HG03558 (cell line): ENCODE results near the gene ARHGAP4.

ENCODE experiments used
- ATAC-seq: cut with Tn5 transposase; IDR thresholded peaks from one replicate; pipeline ENCODE4 v1.9.1; 2021; ENCODE audit warnings: moderate number of reproducible peaks; ENCODE audit not compliant: unreplicated experiment; ENCODE audit errors: extremely low read depth

Gene ARHGAP4

DNA sequence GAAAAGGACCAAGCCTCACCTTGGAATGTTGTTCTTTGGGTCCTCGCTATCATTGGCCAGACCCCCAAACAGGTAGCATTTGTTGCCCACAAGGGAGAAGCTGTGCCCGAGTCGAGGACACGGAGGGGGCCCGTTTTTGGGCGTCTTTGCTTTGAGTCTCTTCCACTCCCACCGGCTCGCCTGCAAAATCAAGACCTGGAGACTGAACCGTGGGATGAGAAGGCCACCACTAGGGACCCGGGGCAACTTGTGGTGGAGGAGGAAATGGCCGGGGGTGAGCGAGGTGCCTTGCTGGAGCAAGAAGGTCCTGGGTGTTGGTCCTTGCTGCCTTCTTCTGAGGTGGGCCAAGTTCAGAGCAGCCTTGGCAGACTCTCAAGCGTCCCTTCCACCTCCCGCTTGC lies 38.0 kb upstream of the ARHGAP4 start:
- ATAC-seq, result no peak

GRCh38 chrX:153963546-153963945 lies 37.5 kb upstream of the ARHGAP4 start:
- ATAC-seq, result no peak

GRCh38 chrX:153961292-153961691 lies 35.2 kb upstream of the ARHGAP4 start:
- no peak for ATAC-seq

GRCh38 chrX:153960786-153961185 lies 34.7 kb upstream of the ARHGAP4 start:
- ATAC-seq, result no peak

GRCh38 chrX:153960077-153960476 lies 34.0 kb upstream of the ARHGAP4 start:
- no peak for ATAC-seq

- ATAC-seq, result no peak
These were observed 33.6 kb upstream of the ARHGAP4 start for GRCh38 chrX:153959649-153960048.

DNA sequence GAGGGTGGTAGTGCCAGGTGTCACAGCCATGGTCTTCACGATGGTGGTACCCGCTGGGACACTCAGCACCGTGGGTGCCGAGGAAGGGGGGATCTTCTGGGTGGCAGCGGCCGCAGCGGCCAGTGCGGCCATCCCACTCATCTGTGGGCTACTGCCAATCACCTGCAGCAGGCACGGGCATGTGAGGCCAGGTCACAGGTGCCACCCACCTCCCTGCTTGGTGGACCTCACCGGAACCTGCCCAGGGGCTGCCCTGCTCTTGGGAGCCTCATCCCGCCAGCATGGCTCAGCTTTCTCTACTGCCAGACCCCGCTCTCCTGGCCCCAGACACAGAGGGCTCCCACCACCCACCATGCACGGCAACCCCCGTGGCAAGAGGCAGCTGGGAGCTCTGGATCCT lies 32.5 kb upstream of the ARHGAP4 start:
- ATAC-seq, result no peak

DNA sequence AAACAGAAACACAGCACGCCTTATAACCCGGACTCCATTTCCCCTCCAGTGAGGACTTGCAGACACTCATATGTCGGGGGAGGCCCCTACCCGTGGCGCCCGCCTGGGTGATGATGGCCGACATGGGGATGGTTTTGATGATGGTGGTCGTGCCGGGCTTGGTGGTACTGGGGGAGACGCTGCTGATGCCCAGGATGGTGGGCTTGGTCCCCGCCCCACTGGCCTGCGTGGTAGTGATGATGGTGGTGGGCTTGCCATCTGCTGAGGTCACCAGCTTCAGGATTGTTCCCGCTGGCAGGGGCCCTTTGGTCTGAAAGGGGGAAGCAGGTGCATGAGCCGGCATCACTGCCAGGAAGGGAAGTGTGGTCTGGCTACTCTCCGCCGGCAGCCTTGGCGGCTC lies 31.2 kb upstream of the ARHGAP4 start:
- no peak for ATAC-seq

DNA sequence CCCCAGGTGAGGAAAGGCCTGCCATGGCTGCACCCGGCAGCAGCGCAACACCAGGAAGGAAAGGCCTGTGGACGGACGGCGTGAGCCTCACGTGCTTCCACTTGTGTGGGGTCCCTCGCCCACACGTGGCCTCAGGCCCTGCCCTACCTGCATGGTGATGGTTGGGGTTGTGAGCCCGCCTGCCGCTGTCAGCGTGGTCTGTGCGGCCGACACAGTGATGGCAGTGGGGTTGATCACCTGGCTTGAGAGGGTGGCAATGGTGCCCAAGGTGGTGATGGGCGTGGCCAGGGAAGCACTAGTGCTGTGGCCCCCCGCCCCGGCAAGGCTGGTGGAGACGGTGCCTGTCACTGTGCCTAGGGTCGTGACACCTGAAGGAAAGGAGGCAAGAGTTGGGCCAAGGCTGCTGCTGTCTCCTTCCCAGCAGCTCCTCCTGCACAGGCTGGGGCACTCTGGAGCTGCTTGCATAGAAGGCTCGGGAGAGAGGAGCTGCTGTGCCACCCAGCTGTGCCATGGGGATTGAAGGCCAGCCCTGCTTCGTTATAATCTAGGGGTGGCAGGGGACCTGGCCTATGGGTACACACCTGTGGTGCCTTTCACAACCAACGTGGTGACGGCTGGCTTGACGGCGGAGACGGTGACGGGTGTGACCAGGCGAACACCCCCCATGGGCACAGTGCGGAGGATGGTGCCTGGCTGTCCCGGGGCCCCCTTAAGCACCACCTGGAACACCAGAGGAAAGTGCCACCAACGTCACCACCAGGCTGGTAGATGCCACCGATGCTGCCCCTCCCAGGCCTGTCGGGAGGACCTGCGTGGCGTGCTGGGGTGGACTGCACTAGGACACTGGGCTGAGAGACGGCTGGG lies 30.2 kb upstream of the ARHGAP4 start:
- no peak for ATAC-seq

DNA sequence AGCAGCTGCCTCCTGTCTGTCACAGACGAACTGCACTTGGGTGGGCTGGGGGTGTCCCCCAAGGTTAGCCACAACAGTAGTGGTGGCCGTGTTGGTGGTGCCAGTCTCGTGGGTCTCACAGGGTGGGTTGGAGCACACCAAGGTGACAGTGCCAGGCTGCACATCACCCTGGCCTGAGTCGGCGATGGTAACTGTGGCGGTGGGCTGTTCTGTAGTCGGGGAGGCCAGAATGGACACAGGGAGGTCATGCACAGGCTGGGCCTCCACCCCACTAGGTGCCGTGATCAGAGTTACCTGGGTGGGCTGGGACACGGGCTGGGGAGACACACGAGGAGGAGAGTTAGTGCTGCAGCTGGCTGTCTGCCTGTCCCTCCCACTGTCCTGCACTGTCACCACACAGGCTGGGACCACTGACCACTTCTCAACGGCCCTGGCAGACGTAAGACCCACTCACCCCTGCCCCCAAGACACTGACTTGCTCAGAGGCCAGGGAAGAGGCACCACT lies 29.2 kb upstream of the ARHGAP4 start:
- ATAC-seq, result no peak

GRCh38 chrX:153954558-153955227 lies 28.6 kb upstream of the ARHGAP4 start:
- ATAC-seq, result no peak

GRCh38 chrX:153953892-153954557 lies 28.0 kb upstream of the ARHGAP4 start:
- no peak for ATAC-seq

DNA sequence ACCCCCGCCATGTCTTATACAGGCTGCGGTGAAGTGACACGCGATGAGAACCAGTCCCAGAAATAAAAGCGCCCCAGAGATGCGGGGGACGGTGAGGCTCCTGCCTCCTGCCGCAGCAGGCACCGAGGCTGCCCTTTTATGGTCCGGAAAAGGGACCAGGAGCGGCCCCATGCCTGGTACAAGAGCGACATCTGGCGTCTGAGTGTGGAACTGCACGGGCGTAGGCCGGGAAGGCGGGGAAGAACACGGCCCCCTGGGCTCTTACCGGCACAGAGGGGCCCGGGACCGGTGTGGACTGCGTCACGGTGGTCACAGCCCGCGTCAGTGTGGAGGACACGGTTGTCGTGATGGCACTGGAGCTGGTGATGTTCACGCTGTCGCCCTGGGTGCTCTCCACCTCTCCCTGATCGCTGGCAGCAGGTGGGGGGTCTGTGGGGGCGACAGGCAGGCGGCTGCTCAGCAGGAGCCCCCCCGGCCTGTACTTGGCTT lies 27.3 kb upstream of the ARHGAP4 start:
- no peak for ATAC-seq

DNA sequence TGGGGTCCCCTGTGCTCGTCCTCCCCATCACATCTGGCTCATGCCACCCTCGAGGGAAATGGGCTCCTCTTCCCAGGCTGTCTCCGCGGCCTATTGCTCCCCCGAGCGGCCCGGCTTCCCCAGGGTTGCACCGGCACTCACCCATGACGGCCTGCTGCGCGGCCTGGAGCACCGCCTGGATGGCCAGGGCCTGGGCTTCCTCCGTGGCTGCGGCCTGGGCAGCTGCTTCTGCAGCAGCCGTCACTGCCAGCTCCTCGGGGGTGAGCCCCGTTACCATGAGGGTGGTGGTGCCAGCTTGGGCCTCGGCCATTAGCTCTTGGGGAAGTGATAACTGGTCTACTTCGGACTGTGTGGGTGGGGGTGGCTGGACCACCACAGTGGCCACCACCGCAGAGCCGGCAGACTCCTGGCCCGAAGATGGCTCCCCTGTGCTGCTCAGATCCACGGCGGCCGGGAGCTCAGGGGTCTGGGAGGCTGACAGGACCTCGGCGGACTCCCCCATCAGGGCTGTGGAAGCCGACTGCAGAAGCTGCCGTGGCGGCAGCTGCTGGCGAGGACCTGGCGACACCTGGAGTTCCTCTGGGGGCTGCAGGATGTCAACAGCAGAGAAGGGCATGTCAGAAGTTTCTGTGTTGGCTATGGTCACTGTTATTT lies 26.4 kb upstream of the ARHGAP4 start:
- no peak for ATAC-seq

DNA sequence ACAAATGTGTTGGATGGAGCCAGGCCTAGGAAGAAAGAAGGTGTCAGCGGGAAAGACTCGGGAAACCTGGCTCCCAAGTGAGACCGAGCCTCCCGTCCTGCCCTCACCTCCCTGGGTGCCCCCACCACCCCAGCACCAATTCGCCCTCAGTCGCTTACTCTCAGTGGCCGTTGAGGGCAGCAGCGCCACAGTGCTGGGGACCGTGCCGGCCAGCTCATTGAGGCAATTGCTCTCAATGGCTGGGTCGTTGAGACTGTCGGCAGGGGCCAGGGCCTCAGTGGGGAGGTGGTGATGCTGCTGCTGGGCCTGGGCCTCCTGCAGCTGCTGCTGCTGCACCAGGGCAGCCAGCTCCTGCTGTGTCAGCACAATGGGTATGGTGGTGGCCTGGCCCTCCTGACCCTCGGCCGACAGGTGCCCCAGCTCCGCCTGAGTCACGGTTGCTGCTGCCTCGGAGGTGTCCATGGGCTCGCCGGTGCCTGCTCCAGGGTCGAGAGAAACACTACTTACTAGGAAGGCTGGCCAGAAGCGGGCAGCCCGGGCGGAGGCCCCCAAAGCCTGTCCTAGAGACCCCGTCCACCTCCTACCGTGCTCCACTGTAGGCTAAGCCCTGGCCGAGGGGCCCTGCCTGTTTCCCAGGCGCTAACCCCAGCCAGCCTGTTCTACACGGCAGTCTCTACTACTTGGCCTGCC lies 25.8 kb upstream of the ARHGAP4 start:
- ATAC-seq, result no peak

DNA sequence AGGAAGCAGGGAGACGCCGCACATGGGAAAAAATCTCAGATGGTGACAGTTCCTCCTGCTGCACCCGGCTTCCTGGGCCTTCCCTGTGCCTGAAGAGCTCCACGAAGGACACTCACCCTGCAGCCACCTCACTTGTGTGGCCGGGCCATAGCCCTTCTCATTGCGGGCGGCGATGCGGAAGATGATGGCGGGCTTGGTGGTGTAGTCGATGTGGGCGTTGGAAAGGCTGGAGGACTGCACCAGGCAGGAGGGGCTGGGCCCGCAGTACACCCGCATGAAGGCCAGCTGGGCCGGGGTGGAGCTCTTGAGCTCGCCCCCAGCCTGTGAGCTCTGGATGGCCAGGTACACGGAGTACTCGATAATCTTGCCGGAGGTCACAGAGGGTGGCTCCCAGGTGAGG lies 24.1 kb upstream of the ARHGAP4 start:
- ATAC-seq, result no peak

DNA sequence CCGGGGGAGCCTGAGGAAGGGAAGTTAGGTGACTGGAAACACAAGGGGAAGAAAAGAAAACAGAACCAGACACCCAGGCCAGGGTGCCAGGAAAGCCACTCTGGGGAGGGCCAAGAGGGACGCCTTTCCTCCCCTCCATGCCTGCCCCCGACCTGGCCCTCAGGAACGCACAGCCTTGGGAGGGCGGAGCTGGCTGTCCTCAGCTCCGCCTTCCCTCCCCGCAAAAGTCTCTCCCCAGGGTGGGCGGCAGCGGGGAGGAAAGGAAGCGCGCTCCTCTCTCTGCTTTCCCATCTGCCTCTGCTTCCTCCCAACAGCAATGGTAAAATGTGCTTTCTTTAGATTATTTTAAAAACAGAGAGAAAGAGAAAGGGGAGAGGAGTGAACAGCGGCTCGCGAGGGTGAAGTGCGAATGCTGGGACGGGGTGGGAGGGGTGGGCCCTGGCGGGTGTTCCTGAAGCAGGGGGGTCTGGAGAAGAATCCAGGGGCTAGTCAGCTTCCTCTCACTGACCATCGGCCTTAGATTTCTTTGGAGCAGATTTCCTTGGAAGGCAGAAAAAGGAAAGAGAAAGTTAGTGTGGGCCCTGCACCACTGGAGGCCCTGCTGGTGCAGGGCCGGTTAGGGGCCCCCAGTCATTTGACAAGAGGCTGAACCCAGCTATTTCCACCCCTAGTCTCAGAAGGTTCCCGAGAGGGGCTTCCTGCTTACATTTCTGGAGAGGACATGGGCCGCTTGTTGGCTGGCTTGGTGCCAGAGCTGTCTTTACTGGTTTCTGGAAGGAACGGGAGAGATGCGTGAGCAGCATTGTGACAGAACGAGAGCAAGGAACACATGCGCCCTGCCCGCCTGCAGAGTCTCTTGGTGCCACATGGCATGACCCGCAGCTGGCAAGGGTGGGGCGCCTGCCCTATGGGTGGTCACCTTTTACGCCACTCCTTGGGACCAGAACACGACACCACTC lies 23.1 kb upstream of the ARHGAP4 start:
- ATAC-seq, result no peak

- no peak for ATAC-seq
These were observed 22.0 kb upstream of the ARHGAP4 start for GRCh38 chrX:153948002-153948466.
